HG02763 (cell line): Measurements from ENCODE around the gene ZNF532.

ENCODE experiments used
- ATAC-seq: cut with Tn5 transposase; IDR thresholded peaks from one replicate; pipeline ENCODE4 v1.9.1; 2021; ENCODE audit warnings: mild to moderate bottlenecking, moderate library complexity; ENCODE audit not compliant: unreplicated experiment

The ZNF532 gene

DNA sequence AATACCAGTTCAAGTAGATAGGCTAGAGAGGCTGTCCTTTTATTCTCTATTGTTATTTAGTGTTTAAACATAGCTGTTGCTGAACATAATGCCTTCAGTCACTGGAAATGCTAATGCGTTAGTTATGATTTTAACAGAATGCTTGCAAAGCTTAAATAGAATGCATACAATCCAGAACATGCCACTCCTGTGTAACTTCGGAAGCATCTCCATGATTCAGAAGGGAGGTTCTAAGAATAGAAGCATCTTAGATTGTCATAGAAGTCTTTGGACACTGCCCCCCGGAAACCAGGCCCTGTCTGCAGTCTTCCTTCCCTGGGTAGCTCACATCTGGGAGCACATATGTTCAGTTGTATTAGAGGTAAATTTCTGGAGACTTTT is 73.2 kb downstream of the ZNF532 start:
- no peak for ATAC-seq

- no peak for ATAC-seq
These were observed 76.9 kb downstream of the ZNF532 start for GRCh38 chr18:58941426-58942099.

DNA sequence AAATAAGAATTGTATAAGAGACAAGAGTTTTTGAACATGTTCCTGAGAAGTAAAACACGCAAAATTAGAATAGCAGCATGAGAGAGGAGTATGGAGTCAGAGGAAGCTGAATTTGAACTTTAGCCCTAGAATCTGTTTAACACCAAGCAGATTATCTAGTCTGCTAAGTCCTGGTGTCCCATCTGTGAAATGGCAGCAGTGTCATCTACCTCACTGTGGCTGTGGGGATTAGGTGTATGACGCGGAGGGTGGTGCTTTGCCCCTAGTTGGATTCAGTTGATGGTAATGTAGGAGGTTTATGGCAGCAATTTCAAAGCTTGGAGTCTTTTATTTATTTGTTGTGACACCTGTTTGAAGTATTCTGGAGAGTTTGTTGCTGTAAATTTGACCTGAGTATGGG is 79.2 kb downstream of the ZNF532 start:
- no peak for ATAC-seq

DNA sequence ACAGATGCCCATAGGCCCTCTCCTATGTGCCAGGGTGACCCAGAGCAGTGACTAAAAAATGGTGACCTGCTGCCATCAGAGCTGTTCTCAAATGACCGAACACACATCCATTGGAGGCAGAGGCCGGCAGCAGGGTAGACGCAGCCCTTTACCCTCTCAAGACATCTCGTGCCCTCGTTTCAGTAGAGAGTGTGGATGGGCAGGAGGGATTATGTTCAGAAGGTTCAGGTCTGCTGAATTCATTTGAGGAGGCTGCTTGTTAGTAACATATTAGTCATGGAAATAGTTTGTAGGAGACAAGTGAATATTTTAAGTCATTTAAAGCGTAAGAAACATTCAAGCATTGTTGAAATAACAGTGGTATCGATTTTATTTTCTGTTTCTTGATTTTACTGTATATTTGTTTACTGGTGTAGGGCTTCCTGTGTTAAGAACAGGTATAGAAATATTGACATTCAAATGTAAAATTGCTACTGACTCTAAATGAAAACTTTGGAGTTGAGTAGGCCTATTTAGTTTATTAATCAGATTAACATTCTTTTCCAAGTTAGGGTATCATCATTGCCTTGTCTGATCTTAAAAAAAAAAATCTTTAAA is 82.6 kb downstream of the ZNF532 start:
- no peak for ATAC-seq

DNA sequence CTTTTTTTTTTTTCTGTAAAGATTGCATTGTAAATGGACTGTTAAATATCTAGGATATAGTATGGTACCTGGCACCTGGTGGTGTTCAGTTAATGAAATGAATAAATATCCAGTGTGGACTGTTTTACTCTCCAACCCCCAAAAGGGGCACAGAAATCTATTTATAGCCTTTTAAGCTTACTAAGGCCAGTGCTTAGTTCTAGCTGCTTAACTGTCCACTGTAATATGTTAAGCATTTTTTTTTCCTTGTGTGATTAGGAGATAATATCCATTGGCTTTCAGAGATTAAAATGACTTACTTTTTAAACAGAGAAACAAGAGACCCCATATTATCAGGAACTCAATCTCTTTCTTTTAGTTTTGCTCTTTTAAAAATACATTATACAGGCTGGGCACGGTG is 84.4 kb downstream of the ZNF532 start:
- ATAC-seq, result no peak

DNA sequence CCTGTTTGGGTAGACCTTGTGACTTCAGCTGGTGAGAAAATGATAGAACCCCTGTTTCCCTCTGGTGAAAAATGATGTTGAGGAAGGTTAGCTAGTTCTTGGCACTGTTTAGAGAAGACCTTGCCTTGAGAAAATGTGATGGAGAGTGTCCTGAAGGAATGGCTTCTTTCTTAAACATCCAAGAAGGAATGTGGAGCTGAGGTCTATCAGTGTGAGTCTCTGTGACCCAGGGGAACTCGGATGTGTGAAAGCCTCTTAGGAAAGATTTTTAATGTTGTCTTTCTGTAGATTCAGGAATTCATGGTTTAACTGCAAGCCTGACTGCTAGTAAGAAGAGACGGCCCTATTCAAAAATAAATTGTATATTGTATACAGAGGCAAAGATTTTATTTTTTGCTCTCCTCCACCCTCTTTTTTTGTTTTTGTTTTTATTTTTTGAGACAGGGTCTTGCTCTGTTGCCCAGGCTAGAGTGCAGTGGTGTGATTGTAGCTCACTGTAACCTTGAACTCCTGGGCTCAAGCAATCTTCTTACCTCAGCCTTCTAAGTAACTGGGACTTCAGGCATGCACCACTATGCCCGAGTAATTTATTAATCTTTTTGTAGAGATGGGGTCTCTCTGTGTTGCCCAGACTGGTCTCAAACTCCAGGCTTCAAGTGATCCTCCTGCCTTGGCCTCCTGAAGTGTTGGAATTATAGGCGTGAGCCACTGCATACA is 87.5 kb downstream of the ZNF532 start:
- ATAC-seq, result no peak

DNA sequence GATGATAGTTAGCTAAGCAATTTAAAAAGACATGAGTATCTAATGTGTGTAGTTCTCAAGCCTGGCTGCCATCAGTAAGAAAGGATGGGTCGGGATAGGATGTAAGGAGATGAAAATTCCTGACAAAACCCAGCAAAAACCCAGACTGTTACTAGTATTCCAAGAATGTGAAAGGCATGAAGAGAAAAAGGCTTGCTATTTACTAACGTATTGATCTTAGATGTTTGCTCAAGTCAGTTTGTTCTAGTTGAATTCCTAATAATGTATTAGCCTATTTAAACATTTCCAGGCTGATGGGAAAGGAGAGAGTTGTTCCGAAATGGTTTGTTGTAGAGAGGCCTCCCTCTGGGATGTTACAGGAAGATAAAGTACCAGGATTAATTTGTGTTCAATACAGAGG is 88.2 kb downstream of the ZNF532 start:
- ATAC-seq, result no peak

GRCh38 chr18:58953627-58954026 is 89.0 kb downstream of the ZNF532 start:
- ATAC-seq, result no peak

GRCh38 chr18:58955001-58955400 is 90.3 kb downstream of the ZNF532 start:
- no peak for ATAC-seq

- ATAC-seq, result no peak
These were observed 91.1 kb downstream of the ZNF532 start for GRCh38 chr18:58955738-58956137.

DNA sequence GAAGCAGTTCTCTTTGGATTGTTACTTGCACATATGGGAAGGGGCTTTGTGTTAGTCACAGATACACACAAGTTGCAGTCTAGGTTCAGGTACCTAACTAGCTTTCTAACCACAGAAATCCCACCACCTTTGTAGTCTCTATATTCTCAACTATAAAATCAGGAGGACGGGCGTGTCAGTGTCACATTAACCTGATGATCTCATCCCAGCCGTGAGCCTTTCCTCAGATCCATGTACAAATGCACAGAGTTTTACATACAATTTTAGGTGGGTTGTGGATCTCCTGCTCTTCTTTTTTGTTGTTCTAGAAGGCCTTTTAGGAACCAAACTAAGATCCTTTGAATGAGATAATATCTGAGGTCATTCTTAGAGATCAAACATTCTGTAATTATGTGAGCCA is 94.0 kb downstream of the ZNF532 start:
- ATAC-seq, result no peak

- no peak for ATAC-seq
These were observed 95.8 kb downstream of the ZNF532 start for GRCh38 chr18:58960508-58960907.

- ATAC-seq, result peak; percentile 40
These were observed 96.5 kb downstream of the ZNF532 start for GRCh38 chr18:58960946-58961722.

DNA sequence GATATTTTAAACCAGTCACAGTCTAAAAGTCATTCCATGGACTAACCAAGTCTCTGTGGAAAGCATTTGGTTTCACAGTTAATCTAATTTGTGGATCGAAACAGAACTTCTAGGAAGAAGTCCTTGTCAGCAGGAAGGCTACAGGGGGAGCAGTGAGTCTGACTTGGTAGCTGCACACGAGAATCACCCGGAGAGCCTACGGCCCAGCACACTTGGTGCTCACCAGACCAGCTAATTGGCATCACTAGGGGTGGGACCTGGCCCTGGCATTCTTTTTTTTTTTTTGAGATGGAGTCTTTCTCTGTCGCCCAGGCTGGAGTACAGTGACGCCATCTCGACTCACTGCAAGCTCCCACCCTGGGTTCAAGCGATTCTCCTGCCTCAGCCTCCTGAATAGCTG is 97.7 kb downstream of the ZNF532 start:
- no peak for ATAC-seq

DNA sequence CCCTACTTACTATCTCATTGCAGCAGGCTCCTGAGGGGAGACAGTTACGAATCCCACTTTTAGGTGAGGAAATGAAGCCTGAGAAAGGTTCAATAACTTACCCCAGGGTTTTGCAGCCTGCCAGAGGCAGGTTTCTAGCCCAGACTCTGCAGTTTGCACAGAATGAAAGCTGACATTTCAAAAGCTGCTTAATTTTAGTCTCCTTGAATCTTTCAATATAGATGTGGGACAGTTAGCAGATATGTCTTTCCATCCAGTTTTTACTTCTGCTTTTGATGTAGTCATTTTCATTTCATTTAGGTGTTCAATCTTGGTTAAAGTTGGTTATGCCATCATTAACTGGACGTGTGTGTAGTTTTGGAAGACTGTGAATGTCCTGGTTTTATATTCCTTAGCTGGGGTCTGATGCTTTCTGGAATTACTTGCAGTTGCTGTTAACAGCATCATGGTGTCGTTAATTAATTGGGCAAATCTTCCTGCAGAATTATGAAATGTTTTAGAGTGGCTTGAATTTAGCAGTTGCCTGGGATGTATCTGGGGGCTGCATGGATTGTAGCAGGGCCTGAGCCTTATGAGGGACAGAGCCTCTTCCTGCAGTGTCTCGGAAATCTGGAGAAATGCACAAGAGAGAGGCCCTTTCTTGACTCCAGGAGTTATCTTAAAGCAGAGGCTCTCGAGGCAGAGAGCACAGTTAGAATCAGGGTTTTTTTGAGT is 100.8 kb downstream of the ZNF532 start:
- ATAC-seq, result no peak

- ATAC-seq, result no peak
These were observed 101.5 kb downstream of the ZNF532 start for GRCh38 chr18:58966005-58966677.

DNA sequence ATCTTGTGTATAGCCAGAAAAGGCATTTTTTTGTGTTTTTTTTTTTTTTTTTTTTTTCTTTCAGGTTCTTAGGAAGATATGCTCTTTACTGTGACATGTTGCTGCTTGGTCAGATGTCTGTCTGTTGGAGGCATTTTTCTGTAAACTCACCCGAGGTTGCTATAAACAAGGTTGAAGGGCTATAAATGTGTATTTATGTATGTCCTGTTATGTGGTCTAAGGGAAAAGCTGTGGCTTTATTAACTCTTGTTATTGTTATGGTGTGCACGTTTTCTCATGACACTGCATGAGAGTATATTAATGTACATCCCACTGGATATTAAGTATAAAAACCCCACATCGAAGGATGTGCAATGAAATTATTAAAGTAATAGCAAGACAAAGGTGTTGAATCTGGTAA is 102.0 kb downstream of the ZNF532 start:
- no peak for ATAC-seq

DNA sequence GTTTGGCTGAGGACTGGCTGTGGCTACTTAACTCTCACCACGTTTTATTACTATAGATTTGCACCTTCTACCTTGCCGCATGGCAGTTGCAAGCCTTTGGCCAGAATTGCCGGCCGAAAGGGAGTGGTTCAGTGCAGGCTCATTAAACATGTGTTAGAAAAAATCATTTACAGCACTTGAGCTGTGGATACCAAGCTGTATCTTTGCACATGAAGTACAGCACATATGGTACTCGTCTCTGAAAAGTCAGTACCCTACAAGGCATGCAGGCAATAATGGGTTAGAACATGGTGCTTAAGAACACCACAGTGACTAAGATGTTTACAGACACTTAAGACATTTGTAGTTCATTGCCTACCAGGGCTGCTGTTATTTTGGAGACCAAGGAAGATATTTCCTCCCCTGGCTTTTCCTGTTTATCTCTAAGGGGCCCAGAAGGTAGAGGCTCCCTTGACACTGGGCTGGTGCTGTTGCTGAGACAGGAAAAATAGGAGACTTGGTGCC is 103.1 kb downstream of the ZNF532 start:
- no peak for ATAC-seq

DNA sequence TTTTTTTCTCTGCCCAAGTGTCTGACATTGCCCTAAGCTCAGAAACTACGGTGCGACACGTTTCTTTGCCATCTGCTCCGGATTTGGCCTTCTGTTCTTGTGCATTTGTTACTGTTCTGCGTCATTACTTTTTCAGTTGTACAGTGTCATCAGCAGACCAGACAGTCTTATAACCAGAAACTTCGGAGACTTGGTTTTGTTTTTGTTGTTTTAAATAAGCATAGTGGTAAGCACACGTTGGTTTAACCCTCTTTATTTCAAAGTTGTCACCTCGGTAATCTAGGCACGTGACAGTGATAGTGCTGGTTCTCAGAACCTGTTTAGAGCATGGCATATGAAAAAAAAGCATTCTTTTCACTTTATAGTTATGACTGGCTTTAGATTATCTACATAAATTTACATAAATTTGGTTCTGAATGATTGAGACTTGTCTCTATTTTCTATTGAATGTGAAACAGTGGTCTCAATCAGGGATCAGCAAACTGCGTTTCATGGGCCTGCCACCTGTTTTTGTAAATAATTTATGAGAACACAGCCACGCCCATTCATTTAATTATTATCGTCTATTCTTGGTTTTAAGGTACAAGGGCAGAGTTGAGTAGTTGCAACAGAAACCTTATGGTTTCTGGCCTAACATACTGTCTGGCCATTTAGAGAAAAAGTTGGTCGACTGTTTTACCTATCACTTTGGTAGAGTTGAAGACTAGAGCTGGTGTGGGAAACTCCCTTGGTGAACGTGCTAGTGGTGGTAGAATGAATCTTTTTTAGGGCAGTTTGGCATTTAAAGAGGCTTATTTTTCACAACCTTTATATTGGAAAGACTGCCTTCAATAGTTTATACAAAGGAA is 106.5 kb downstream of the ZNF532 start:
- ATAC-seq, result peak; percentile 72
